Neuronal stem cell (in vitro differentiated cells): ENCODE data around the gene LLCFC1.

ENCODE experiments used
- DNase-seq: peaks from one replicate; pipeline ENCODE4 v3.0.0-alpha.2; 2013; ENCODE audit warnings: low spot score
- H2AFZ ChIP-seq: one replicate; pipeline ENCODE4 v1.6.1; 2013; ENCODE audit warnings: mild to moderate bottlenecking, low read length, inconsistent platforms
- H2AK5ac ChIP-seq: 2 replicates; pipeline ENCODE4 v1.6.1; 2013; ENCODE audit warnings: low read depth, mild to moderate bottlenecking, inconsistent platforms, low read length, moderate library complexity, mixed read lengths
- H2BK120ac ChIP-seq: 2 replicates; pipeline ENCODE4 v1.6.1; 2013; ENCODE audit warnings: low read depth, mild to moderate bottlenecking, inconsistent platforms, low read length, moderate library complexity, mixed read lengths
- H2BK12ac ChIP-seq: one replicate; pipeline ENCODE4 v1.6.1; 2013; ENCODE audit warnings: low read length, inconsistent platforms
- H2BK15ac ChIP-seq: 2 replicates; pipeline ENCODE4 v1.6.1; 2013; ENCODE audit warnings: mild to moderate bottlenecking, low read length, inconsistent platforms, mixed read lengths
- H2BK5ac ChIP-seq: one replicate; pipeline ENCODE4 v1.6.1; 2013; ENCODE audit warnings: inconsistent platforms, mild to moderate bottlenecking, low read length, moderate library complexity
- H3K14ac ChIP-seq: one replicate; pipeline ENCODE4 v1.6.1; 2013; ENCODE audit warnings: low read length, inconsistent platforms
- H3K18ac ChIP-seq: 2 replicates; pipeline ENCODE4 v1.6.1; 2013; ENCODE audit warnings: low read length, inconsistent platforms
- H3K23ac ChIP-seq: 2 replicates; pipeline ENCODE4 v1.6.1; 2013; ENCODE audit warnings: low read depth, mild to moderate bottlenecking, mixed read lengths, low read length, inconsistent platforms; ENCODE audit not compliant: poor library complexity
- H3K27ac ChIP-seq: replicated peaks from 3 replicates; pipeline ENCODE4 v1.5.1; 2013; ENCODE audit warnings: low read length, inconsistent platforms
- H3K27me3 ChIP-seq, 3 experiments: 2 replicates each; pipeline ENCODE4 v1.6.1; 2013; ENCODE audit warnings: low read length in 3 of 3, mild to moderate bottlenecking in 2 of 3, inconsistent platforms in 1 of 3, low read depth in 1 of 3, mixed read lengths in 1 of 3, moderate library complexity in 1 of 3; ENCODE audit not compliant: control insufficient read depth in 3 of 3, insufficient read depth in 3 of 3
- H3K36me3 ChIP-seq, 2 donors: replicated peaks in 1 of 2; 2 replicates each; pipeline ENCODE4 v1.6.1; 2013; ENCODE audit warnings: low read length in 2 of 2; ENCODE audit not compliant: control insufficient read depth in 2 of 2, insufficient read depth in 2 of 2
- H3K4ac ChIP-seq: 2 replicates; pipeline ENCODE4 v1.6.1; 2013; ENCODE audit warnings: inconsistent platforms, mild to moderate bottlenecking, low read length, moderate library complexity
- H3K4me1 ChIP-seq, 2 donors: 1 replicate in 1 of 2; 2 replicates in 1 of 2; pipeline ENCODE4 v1.6.1; 2013; ENCODE audit warnings: low read length in 2 of 2, low read depth in 1 of 2; ENCODE audit not compliant: control insufficient read depth in 2 of 2, insufficient read depth in 1 of 2
- H3K4me2 ChIP-seq: one replicate; pipeline ENCODE4 v1.6.1; 2013; ENCODE audit warnings: mild to moderate bottlenecking, low read length, inconsistent platforms; ENCODE audit not compliant: insufficient read depth, poor library complexity, severe bottlenecking
- H3K4me3 ChIP-seq, 2 donors: 2 replicates each; pipeline ENCODE4 v1.5.1; 2013; ENCODE audit warnings: low read length in 2 of 2, mild to moderate bottlenecking in 2 of 2, inconsistent platforms in 1 of 2, moderate library complexity in 1 of 2
- H3K79me1 ChIP-seq: one replicate; pipeline ENCODE4 v1.6.1; 2013; ENCODE audit warnings: low read depth, mild to moderate bottlenecking, inconsistent platforms, low read length, moderate library complexity
- H3K9ac ChIP-seq: one replicate; pipeline ENCODE4 v1.6.1; 2013; ENCODE audit warnings: mild to moderate bottlenecking, low read depth, low read length, inconsistent platforms; ENCODE audit not compliant: poor library complexity
- H3K9me3 ChIP-seq, 2 donors: replicated peaks in 1 of 2; 2 replicates each; pipeline versions ENCODE3 to v1.6.1; 2013; ENCODE audit warnings: low read length in 2 of 2, mild to moderate bottlenecking in 2 of 2, inconsistent platforms in 1 of 2, low read depth in 1 of 2, mixed read lengths in 1 of 2, moderate library complexity in 1 of 2; ENCODE audit not compliant: control insufficient read depth in 2 of 2, insufficient read depth in 1 of 2
- H4K8ac ChIP-seq: one replicate; pipeline ENCODE4 v1.6.1; 2013; ENCODE audit warnings: low read depth, mild to moderate bottlenecking, inconsistent platforms, low read length, moderate library complexity
- H4K91ac ChIP-seq: one replicate; pipeline ENCODE4 v1.6.1; 2013; ENCODE audit warnings: low read length, low read depth, mild to moderate bottlenecking, inconsistent platforms; ENCODE audit not compliant: poor library complexity
- WGBS, 2 donors: extraction: QIAGEN DNeasy Blood & Tissue Kit; methylation state at CpG; one replicate each; pipeline ENCODE4 v1.1.7; 2013; ENCODE audit warnings: missing lambda C conversion rate in 2 of 2, mixed read lengths in 1 of 2; ENCODE audit not compliant: insufficient read length in 2 of 2, insufficient replicate concordance in 1 of 2; ENCODE audit errors: extremely low coverage in 2 of 2; 5-methylcytosine and 5-hydroxymethylcytosine counted together

LLCFC1 gene

DNA sequence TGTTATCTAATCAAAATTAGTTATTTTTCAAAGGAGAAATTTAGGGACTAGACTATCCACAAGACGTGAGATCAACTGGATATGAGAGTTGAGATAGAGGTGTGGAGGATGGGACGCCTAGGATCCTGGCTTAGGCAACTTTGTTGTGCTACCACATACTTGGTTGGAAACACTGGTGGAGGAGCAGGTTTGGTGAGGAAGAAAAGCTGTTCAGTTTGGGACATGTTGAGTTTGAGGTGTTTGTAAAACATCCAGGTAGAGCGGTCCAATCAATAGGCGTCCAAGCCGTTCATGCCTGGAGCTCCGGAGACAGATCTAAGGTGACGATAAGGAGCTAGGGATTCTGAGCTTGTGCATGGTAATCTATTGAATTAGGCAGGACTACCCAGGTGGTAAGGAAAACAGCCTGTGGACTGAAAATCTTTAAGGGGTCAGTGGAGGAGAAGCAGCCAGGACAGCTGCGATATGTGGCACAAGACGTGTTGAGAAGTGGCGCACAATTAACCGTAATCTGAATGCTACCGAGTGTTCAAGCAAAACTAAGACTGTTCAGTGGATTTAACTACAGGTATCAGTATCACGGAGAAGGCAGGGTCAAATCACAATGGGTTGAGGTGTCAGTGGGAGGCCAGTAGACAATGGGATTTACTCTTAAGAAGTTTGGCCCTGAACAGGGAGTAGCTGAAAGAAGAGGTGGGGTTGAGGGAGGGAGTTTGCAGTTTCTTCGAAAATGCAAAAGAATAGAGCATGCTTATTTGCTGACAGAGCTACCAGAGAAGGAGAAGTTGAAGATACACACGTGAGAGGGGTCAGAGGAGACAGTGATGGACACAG, 37.6 kb upstream of the LLCFC1 start:
- no peaks in the 10 kb centered on the region for H3K79me1 ChIP-seq
- no peak for DNase-seq
- H4K91ac ChIP-seq, result no peak overlapping the region
- no peak overlapping the region for H3K18ac ChIP-seq
- no peak overlapping the region for H3K4me2 ChIP-seq
- H2BK120ac ChIP-seq, result no peak overlapping the region
- H2BK5ac ChIP-seq, result no peak overlapping the region
- no peak overlapping the region for H4K8ac ChIP-seq
- no peak overlapping the region for H2AFZ ChIP-seq
- no peak overlapping the region for H2BK12ac ChIP-seq
- H3K27me3 ChIP-seq, result no peaks in the 10 kb centered on the region
- H2BK15ac ChIP-seq, result no peak overlapping the region
- H2AK5ac ChIP-seq, result no peak overlapping the region
- H3K36me3 ChIP-seq, result no peaks in the 10 kb centered on the region
- no peak overlapping the region for H3K4ac ChIP-seq
- no peak overlapping the region for H3K9ac ChIP-seq
- no peak overlapping the region for H3K14ac ChIP-seq
- peaks cover 0 to 1% of the 10 kb centered on the region in 2 donors for H3K9me3 ChIP-seq
- WGBS, 2 donors, result no CpG with 5 or more reads among the region's 15 CpGs
- no peak overlapping the region for H3K27ac ChIP-seq
- no peak overlapping the region for H3K23ac ChIP-seq
- peaks cover 0 to 6% of the 10 kb centered on the region in 2 donors for H3K4me1 ChIP-seq
- H3K4me3 ChIP-seq, result no peak overlapping the region

DNA sequence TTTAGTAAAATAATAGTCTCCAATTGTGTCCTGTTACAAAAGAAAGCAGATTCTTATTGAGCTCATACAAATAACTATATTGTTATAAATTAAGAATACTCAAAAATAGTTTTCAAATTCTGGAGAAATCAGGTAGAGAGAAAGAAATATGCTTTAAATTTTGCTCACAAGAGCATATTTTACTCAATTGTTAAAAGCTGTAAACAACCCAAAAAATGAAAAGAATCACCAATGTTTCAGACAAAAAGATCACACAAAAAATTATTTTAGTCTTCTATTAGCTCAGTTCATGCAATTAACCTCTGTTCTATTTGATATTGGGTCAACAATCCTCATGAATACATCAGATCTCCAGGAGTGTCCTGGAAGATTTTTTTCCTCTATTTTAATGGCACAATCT, 35.2 kb upstream of the LLCFC1 start:
- H3K4ac ChIP-seq, result no peak overlapping the region
- no peak for DNase-seq

DNA sequence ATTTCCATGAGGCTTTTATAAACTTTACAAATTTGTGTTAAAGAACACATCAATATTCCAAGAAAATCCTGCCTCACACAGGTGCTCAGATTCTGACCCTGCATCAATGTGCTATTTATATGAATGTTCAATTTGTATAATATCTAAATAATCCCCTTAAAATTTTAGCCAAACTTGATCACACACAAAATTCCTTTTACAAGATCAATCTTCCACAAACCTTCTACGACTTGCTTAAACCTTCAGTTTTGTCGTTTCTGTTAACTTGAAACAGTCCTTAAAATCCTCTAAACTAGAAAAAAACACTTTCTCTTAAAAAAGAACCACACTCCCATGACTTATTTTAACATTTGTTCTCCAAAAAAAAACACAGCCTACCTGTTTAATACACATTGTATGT, 33.5 kb upstream of the LLCFC1 start:
- Histone ChIP-seq H2BK12ac (no peak overlapping the region), H4K91ac (no peak overlapping the region), H3K23ac (no peak overlapping the region), H3K18ac (no peak overlapping the region), H3K4me2 (no peak overlapping the region), H3K4me3 (no peak overlapping the region), H3K79me1 (no peaks in the 10 kb centered on the region), H4K8ac (no peak overlapping the region), H3K14ac (no peak overlapping the region), H3K9ac (no peak overlapping the region), H3K27me3 (no peaks in the 10 kb centered on the region), H2AK5ac (no peak overlapping the region), H3K9me3 (peaks cover 0 to 2% of the 10 kb centered on the region in 2 donors), H2AFZ (no peak overlapping the region), H3K36me3 (no peaks in the 10 kb centered on the region), H3K4me1 (peaks cover 0 to 4% of the 10 kb centered on the region in 2 donors), H3K27ac (no peak overlapping the region), H2BK120ac (no peak overlapping the region), H2BK15ac (no peak overlapping the region), H3K4ac (no peak overlapping the region), H2BK5ac (no peak overlapping the region)
- no CpG with 5 or more reads among the region's 2 CpGs for WGBS, 2 donors
- no peak for DNase-seq

More for the DNA sequence above, 35.2 kb upstream of the LLCFC1 start:
- peaks cover 0 to 2% of the 10 kb centered on the region in 2 donors for H3K9me3 ChIP-seq
- no peaks in the 10 kb centered on the region for H3K79me1 ChIP-seq
- no peak overlapping the region for H2BK12ac ChIP-seq
- no peak overlapping the region for H2AFZ ChIP-seq
- no peak overlapping the region for H3K9ac ChIP-seq
- H3K4me1 ChIP-seq, result peaks cover 0 to 4% of the 10 kb centered on the region in 2 donors
- H4K91ac ChIP-seq, result no peak overlapping the region
- H3K27ac ChIP-seq, result no peak overlapping the region
- H2BK5ac ChIP-seq, result no peak overlapping the region
- no peak overlapping the region for H2BK120ac ChIP-seq
- H2BK15ac ChIP-seq, result no peak overlapping the region
- H3K27me3 ChIP-seq, result no peaks in the 10 kb centered on the region
- H3K14ac ChIP-seq, result no peak overlapping the region
- no peak overlapping the region for H3K18ac ChIP-seq
- no peak overlapping the region for H3K4me3 ChIP-seq
- no peak overlapping the region for H2AK5ac ChIP-seq
- no peak overlapping the region for H3K4me2 ChIP-seq
- H3K36me3 ChIP-seq, result no peaks in the 10 kb centered on the region
- no peak overlapping the region for H3K23ac ChIP-seq
- H4K8ac ChIP-seq, result no peak overlapping the region

DNA sequence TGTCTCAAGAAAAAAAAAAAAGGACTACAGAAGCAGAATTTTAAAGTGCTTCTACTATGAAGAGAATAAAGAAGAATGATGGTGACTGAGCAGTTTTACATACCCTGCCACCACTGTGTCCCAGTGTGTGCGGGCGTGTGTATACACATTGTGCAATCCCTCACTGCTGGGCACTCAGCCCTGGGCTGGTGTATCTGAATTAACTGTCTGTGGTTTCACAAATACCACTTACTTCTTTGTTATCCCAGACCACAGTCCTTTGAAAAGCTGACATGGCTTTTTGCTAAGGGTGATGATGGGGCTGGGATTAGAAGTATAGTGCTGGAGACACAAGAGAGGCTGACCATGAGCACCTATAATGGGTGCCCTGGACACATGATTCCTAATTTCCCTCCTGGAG, 32.6 kb upstream of the LLCFC1 start:
- no CpG with 5 or more reads among the region's 2 CpGs for WGBS, 2 donors
- Histone ChIP-seq H3K27me3 (no peaks in the 10 kb centered on the region), H3K4me2 (no peak overlapping the region), H3K9me3 (peaks cover 0 to 2% of the 10 kb centered on the region in 2 donors), H2AFZ (no peak overlapping the region), H3K4me3 (no peak overlapping the region), H3K18ac (no peak overlapping the region), H3K4ac (no peak overlapping the region), H3K14ac (no peak overlapping the region), H2AK5ac (no peak overlapping the region), H4K91ac (no peak overlapping the region), H2BK15ac (no peak overlapping the region), H3K4me1 (peaks cover 0 to 3% of the 10 kb centered on the region in 2 donors), H3K36me3 (no peaks in the 10 kb centered on the region), H3K27ac (no peak overlapping the region), H2BK120ac (no peak overlapping the region), H4K8ac (no peak overlapping the region), H3K79me1 (no peaks in the 10 kb centered on the region), H2BK12ac (no peak overlapping the region), H2BK5ac (no peak overlapping the region), H3K23ac (no peak overlapping the region), H3K9ac (no peak overlapping the region)
- no peak for DNase-seq
